ENCODE measurements around the gene GPR176.

Gene GPR176

DNA sequence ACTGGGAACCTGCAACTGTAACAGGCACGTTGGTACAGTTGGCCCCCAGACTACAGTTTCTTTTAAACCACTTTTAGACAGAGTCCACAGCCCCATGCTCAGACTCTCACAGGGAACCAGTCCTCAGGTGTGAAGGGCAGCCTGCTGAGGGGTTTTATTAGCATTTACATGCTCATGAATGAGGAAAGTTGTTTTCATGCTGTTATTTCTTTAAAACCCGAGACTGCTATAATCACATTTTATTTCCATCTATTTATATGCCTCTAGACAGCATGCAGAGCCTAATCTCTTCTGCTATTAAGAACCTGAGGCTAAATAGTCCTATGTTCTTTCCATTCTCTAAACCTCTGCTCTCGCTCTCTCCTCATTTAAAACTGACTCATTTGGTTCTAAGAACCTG, 111.2 kb downstream of the GPR176 start:
- POLR2A ChIA-PET, result no interaction called here
- Histone ChIP-seq H3K9me3 (ENCODE audit: control extremely low read depth in 1 of 5, control insufficient read depth in 4 of 5, insufficient read depth in 2 of 5, low read depth in 1 of 5, low read length in 4 of 5) (no peaks in the 10 kb centered on the region), H3K4me1 (ENCODE audit: control extremely low read depth in 1 of 4, control insufficient read depth in 4 of 4, insufficient read depth in 4 of 4, low read length in 3 of 4) (no peaks in the 10 kb centered on the region), H3K27me3 (replicated peaks in 2 of 5; ENCODE audit: control insufficient read depth in 4 of 5, insufficient read depth in 5 of 5, low read length in 4 of 5) (no peaks in the 10 kb centered on the region), H3K4me3 (ENCODE audit: control insufficient read depth in 1 of 7, extremely low read depth in 1 of 7, insufficient read depth in 4 of 7, low read depth in 2 of 7, low read length in 6 of 7) (no peak overlapping the region), H3K36me3 (ENCODE audit: control insufficient read depth in 4 of 4, insufficient read depth in 4 of 4, low read length in 3 of 4) (no peaks in the 10 kb centered on the region), H3K27ac (ENCODE audit: insufficient read depth in 1 of 2, low read depth in 1 of 2, low read length in 2 of 2, poor library complexity in 1 of 2, severe bottlenecking in 2 of 2) (no peak overlapping the region)
- 87% methylated on average over 2 of the region's 3 CpGs for WGBS (ENCODE audit: insufficient coverage)
- no peak for DNase-seq
- CTCF ChIA-PET, result no interaction called here

DNA sequence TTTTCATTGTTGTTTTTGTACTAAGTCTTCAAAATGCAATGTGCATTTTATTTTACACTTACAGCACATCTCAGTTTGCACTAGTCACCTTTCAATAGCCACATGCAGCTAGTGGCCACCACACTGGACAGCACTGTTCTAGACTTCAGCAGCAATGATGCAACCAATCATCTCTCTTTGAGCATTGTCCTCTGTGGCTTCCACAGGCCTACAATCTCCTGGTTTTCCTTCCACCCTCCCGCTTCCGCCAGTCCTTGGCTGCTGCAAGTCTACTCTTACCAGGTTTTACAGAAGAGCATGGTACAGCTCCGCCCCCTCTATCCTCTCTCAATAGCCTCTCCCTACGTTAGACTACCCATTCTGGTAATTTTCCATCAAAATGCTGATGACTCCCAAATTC, 112.3 kb downstream of the GPR176 start:
- ChIA-PET CTCF (no interaction called here), POLR2A (no interaction called here)
- Histone ChIP-seq H3K4me3 (ENCODE audit: control insufficient read depth in 1 of 7, extremely low read depth in 1 of 7, insufficient read depth in 4 of 7, low read depth in 2 of 7, low read length in 6 of 7) (no peak overlapping the region), H3K9me3 (ENCODE audit: control extremely low read depth in 1 of 5, control insufficient read depth in 4 of 5, insufficient read depth in 2 of 5, low read depth in 1 of 5, low read length in 4 of 5) (no peaks in the 10 kb centered on the region), H3K27me3 (replicated peaks in 2 of 5; ENCODE audit: control insufficient read depth in 4 of 5, insufficient read depth in 5 of 5, low read length in 4 of 5) (no peaks in the 10 kb centered on the region), H3K36me3 (ENCODE audit: control insufficient read depth in 4 of 4, insufficient read depth in 4 of 4, low read length in 3 of 4) (no peaks in the 10 kb centered on the region), H3K27ac (ENCODE audit: insufficient read depth in 1 of 2, low read depth in 1 of 2, low read length in 2 of 2, poor library complexity in 1 of 2, severe bottlenecking in 2 of 2) (no peak overlapping the region), H3K4me1 (ENCODE audit: control extremely low read depth in 1 of 4, control insufficient read depth in 4 of 4, insufficient read depth in 4 of 4, low read length in 3 of 4) (no peaks in the 10 kb centered on the region)
- WGBS (ENCODE audit: insufficient coverage), result 100% methylated on average over 4 of the region's 4 CpGs
- DNase-seq, result no peak

DNA sequence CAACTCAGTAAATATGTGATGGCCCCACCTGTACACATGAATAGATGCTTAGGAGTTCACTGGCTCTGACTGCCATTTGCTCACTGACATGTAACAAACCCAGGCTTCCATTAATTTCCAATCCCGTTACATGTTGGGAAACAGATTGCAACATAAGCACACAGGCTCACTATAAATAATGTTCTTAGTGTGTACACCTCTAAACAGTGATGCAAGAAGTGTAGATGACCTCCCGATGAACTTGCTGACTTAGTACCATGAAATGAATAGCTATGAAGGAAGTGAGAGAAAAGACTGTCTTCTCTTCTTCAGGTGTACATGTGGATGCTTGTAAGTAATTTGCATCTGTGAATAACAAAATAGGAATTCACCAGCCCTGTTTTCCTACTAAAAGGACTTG, 116.0 kb downstream of the GPR176 start:
- POLR2A ChIA-PET, result no interaction called here
- WGBS (ENCODE audit: insufficient coverage), result no CpG with 5 or more reads among the region's 2 CpGs
- DNase-seq, result no peak
- CTCF ChIA-PET, result interaction anchor here (1.3 to 1.5 kb wide), 2 partner anchors 9 to 23 kb away, joined by 3 read pairs; no protein-coding TSS in a partner anchor
- H3K4me1 ChIP-seq (ENCODE audit: control extremely low read depth in 1 of 4, control insufficient read depth in 4 of 4, insufficient read depth in 4 of 4, low read length in 3 of 4), result no peaks in the 10 kb centered on the region
- H3K36me3 ChIP-seq (ENCODE audit: control insufficient read depth in 4 of 4, insufficient read depth in 4 of 4, low read length in 3 of 4), result no peaks in the 10 kb centered on the region
- H3K27me3 ChIP-seq (replicated peaks in 2 of 5; ENCODE audit: control insufficient read depth in 4 of 5, insufficient read depth in 5 of 5, low read length in 4 of 5), result no peaks in the 10 kb centered on the region
- no peaks in the 10 kb centered on the region for H3K9me3 ChIP-seq (ENCODE audit: control extremely low read depth in 1 of 5, control insufficient read depth in 4 of 5, insufficient read depth in 2 of 5, low read depth in 1 of 5, low read length in 4 of 5)
- no peak overlapping the region for H3K4me3 ChIP-seq (ENCODE audit: control insufficient read depth in 1 of 7, extremely low read depth in 1 of 7, insufficient read depth in 4 of 7, low read depth in 2 of 7, low read length in 6 of 7)
- H3K27ac ChIP-seq (ENCODE audit: insufficient read depth in 1 of 2, low read depth in 1 of 2, low read length in 2 of 2, poor library complexity in 1 of 2, severe bottlenecking in 2 of 2), result no peak overlapping the region

DNA sequence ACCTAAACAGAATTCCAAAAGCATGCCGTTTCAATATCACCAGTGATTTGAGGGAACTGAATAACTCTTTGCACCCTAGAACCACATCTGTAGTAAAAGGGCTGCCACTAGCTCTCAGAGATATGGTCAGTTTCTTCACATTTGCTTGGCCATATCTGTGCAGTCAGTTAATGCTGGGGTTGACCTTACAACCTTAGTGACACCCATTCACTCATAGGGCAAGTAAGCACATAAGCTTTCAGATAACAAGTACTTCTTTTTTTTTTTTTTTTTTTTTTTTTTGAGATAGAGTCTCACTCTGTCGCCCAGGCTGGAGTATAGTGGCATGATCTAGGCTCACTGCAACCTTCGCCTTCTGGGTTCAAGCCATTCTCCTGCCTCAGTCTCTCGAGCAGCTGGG, 117.0 kb downstream of the GPR176 start:
- DNase-seq, result no peak
- H3K27me3 ChIP-seq (replicated peaks in 2 of 5; ENCODE audit: control insufficient read depth in 4 of 5, insufficient read depth in 5 of 5, low read length in 4 of 5), result no peaks in the 10 kb centered on the region
- no peak overlapping the region for H3K4me3 ChIP-seq (ENCODE audit: control insufficient read depth in 1 of 7, extremely low read depth in 1 of 7, insufficient read depth in 4 of 7, low read depth in 2 of 7, low read length in 6 of 7)
- 87% methylated on average over 3 of the region's 4 CpGs for WGBS (ENCODE audit: insufficient coverage)
- no peaks in the 10 kb centered on the region for H3K4me1 ChIP-seq (ENCODE audit: control extremely low read depth in 1 of 4, control insufficient read depth in 4 of 4, insufficient read depth in 4 of 4, low read length in 3 of 4)
- H3K9me3 ChIP-seq (ENCODE audit: control extremely low read depth in 1 of 5, control insufficient read depth in 4 of 5, insufficient read depth in 2 of 5, low read depth in 1 of 5, low read length in 4 of 5), result no peaks in the 10 kb centered on the region
- H3K27ac ChIP-seq (ENCODE audit: insufficient read depth in 1 of 2, low read depth in 1 of 2, low read length in 2 of 2, poor library complexity in 1 of 2, severe bottlenecking in 2 of 2), result no peak overlapping the region
- CTCF ChIA-PET, result interaction anchor here (0.8 to 1.5 kb wide), 4 partner anchors 8 to 72 kb away, joined by 3 to 5 read pairs (median 3); partner anchors contain the start of gene FSIP1
- POLR2A ChIA-PET, result no interaction called here
- H3K36me3 ChIP-seq (ENCODE audit: control insufficient read depth in 4 of 4, insufficient read depth in 4 of 4, low read length in 3 of 4), result no peaks in the 10 kb centered on the region

DNA sequence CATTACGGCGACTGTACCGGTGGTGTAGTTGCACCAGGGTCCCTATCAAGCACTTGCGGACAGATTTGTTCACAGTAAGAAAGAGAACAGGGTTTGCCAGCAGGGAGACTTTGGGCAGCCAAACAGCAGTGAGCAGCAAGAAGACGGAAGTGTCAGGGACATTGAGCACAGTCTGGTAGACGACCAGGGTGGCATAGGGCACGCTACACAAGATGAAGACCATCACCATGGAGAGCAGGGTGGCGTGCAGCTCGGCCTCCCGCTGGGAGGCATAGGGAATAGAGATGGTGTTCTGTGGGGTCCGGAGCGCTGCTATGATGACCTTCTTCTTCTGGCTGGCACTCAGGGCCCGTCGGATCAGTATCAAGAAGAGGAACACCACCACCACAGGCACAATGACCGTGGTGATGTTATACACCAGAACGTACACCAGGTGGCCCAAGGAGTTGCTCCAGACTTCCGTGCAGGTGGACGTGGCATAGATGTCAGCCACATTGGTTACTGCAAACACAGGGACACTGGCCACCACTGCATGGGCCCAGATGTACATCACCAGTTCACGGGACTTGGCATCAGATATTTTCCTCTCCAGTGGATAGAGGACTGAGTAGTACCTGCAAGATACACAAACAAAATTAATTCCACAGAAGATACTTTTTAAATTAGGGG, 118.3 kb downstream of the GPR176 start:
- POLR2A ChIA-PET, result no interaction called here
- Histone ChIP-seq H3K4me3 (ENCODE audit: control insufficient read depth in 1 of 7, extremely low read depth in 1 of 7, insufficient read depth in 4 of 7, low read depth in 2 of 7, low read length in 6 of 7) (no peak overlapping the region), H3K9me3 (ENCODE audit: control extremely low read depth in 1 of 5, control insufficient read depth in 4 of 5, insufficient read depth in 2 of 5, low read depth in 1 of 5, low read length in 4 of 5) (no peaks in the 10 kb centered on the region), H3K27me3 (replicated peaks in 2 of 5; ENCODE audit: control insufficient read depth in 4 of 5, insufficient read depth in 5 of 5, low read length in 4 of 5) (no peaks in the 10 kb centered on the region), H3K36me3 (ENCODE audit: control insufficient read depth in 4 of 4, insufficient read depth in 4 of 4, low read length in 3 of 4) (no peaks in the 10 kb centered on the region), H3K27ac (ENCODE audit: insufficient read depth in 1 of 2, low read depth in 1 of 2, low read length in 2 of 2, poor library complexity in 1 of 2, severe bottlenecking in 2 of 2) (no peak overlapping the region), H3K4me1 (ENCODE audit: control extremely low read depth in 1 of 4, control insufficient read depth in 4 of 4, insufficient read depth in 4 of 4, low read length in 3 of 4) (no peaks in the 10 kb centered on the region)
- CTCF ChIA-PET, result no interaction called here
- no peak for DNase-seq
- WGBS (ENCODE audit: insufficient coverage), result 96% methylated on average over 17 of the region's 19 CpGs

DNA sequence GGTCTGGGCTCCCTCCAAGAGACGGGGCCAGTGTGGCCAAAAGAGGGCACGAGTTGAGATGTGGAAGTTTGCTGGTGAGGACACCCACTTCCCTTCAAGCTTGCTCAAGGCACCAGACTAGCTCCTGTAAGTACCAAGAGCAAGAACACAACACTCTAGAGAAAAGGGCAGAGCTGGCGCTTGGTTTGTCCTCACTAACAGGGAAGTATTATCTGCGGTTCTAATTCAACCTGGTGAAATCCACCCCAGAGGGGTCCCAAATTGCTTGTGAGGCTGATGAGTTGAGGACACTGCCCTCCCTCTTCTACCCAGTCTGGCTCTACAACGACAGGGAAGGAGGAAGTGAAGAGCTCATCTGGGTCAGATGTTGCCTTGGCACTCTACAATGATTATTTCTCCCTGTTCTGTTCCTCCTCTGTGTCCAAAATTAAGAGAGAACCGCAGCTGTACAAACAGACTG, 120.5 kb downstream of the GPR176 start:
- no peaks in the 10 kb centered on the region for H3K36me3 ChIP-seq (ENCODE audit: control insufficient read depth in 4 of 4, insufficient read depth in 4 of 4, low read length in 3 of 4)
- ChIA-PET CTCF (interaction anchor here (1.3 to 2.0 kb wide), 2 partner anchors 11 to 50 kb away, joined by 4 to 5 read pairs; no protein-coding TSS in a partner anchor), POLR2A (no interaction called here)
- H3K4me3 ChIP-seq (ENCODE audit: control insufficient read depth in 1 of 7, extremely low read depth in 1 of 7, insufficient read depth in 4 of 7, low read depth in 2 of 7, low read length in 6 of 7), result no peak overlapping the region
- peaks cover 0 to 9% (median 1%) of the 10 kb centered on the region in 4 experiments for H3K4me1 ChIP-seq (ENCODE audit: control extremely low read depth in 1 of 4, control insufficient read depth in 4 of 4, insufficient read depth in 4 of 4, low read length in 3 of 4)
- H3K27me3 ChIP-seq (replicated peaks in 2 of 5; ENCODE audit: control insufficient read depth in 4 of 5, insufficient read depth in 5 of 5, low read length in 4 of 5), result no peaks in the 10 kb centered on the region
- no peak for DNase-seq
- WGBS (ENCODE audit: insufficient coverage), result 91% methylated on average over 4 of the region's 6 CpGs
- no peak overlapping the region for H3K27ac ChIP-seq (ENCODE audit: insufficient read depth in 1 of 2, low read depth in 1 of 2, low read length in 2 of 2, poor library complexity in 1 of 2, severe bottlenecking in 2 of 2)
- H3K9me3 ChIP-seq (ENCODE audit: control extremely low read depth in 1 of 5, control insufficient read depth in 4 of 5, insufficient read depth in 2 of 5, low read depth in 1 of 5, low read length in 4 of 5), result no peaks in the 10 kb centered on the region

DNA sequence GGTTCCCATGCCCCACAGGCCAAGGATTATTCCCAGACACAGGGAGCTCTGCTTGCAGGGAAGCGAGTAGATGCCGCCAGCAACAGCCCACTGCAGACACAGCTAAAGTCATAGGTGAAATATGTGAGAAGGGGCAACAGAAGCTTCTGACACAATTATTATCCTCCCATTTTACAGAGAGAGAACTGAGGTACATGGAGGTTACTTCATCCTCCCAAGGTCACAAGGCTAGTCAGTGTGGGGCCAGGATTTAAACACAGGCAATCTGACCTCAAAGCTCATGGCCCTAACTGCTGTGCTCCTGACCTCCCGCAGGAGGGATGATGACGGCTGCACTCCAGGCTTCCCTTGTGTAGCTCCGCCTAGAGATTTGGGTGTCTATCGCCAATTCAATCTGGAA, 121.7 kb downstream of the GPR176 start:
- CTCF ChIA-PET, result interaction anchor here (0.9 to 2.6 kb wide), 3 partner anchors 10 to 77 kb away, joined by 3 to 10 read pairs (median 9); no protein-coding TSS in a partner anchor
- POLR2A ChIA-PET, result no interaction called here
- no peaks in the 10 kb centered on the region for H3K36me3 ChIP-seq (ENCODE audit: control insufficient read depth in 4 of 4, insufficient read depth in 4 of 4, low read length in 3 of 4)
- H3K4me3 ChIP-seq (ENCODE audit: control insufficient read depth in 1 of 7, extremely low read depth in 1 of 7, insufficient read depth in 4 of 7, low read depth in 2 of 7, low read length in 6 of 7), result no peak overlapping the region
- H3K27me3 ChIP-seq (replicated peaks in 2 of 5; ENCODE audit: control insufficient read depth in 4 of 5, insufficient read depth in 5 of 5, low read length in 4 of 5), result no peaks in the 10 kb centered on the region
- no peak overlapping the region for H3K27ac ChIP-seq (ENCODE audit: insufficient read depth in 1 of 2, low read depth in 1 of 2, low read length in 2 of 2, poor library complexity in 1 of 2, severe bottlenecking in 2 of 2)
- H3K4me1 ChIP-seq (ENCODE audit: control extremely low read depth in 1 of 4, control insufficient read depth in 4 of 4, insufficient read depth in 4 of 4, low read length in 3 of 4), result peaks cover 0 to 17% (median 1%) of the 10 kb centered on the region in 4 experiments
- H3K9me3 ChIP-seq (ENCODE audit: control extremely low read depth in 1 of 5, control insufficient read depth in 4 of 5, insufficient read depth in 2 of 5, low read depth in 1 of 5, low read length in 4 of 5), result no peaks in the 10 kb centered on the region
- WGBS (ENCODE audit: insufficient coverage), result 100% methylated on average over 2 of the region's 6 CpGs
- DNase-seq, result no peak

Measured in common myeloid progenitor, CD34-positive (primary cell).